Endothelial cell (in vitro differentiated cells): Measurements from ENCODE around the gene HOXA7. TPM values are rescaled to one million over a fixed set of nuclear protein-coding genes. Genes with fewer than 3 reads are reported as not detected.

Experiments
- DNase-seq: peaks from one replicate; pipeline ENCODE4 v3.0.0; 2021; ENCODE audit warnings: low spot score
- H3K27ac Mint-ChIP-seq: one replicate; pipeline ENCODE4 v1.8.0; 2021; ENCODE audit warnings: mixed read lengths, inconsistent platforms; ENCODE audit not compliant: unreplicated experiment
- H3K27me3 Mint-ChIP-seq: one replicate; pipeline ENCODE4 v1.8.0; 2021; ENCODE audit warnings: mild to moderate bottlenecking, moderate library complexity, mixed read lengths, inconsistent platforms; ENCODE audit not compliant: unreplicated experiment
- H3K36me3 Mint-ChIP-seq: one replicate; pipeline ENCODE4 v1.8.0; 2021; ENCODE audit warnings: mild to moderate bottlenecking, low read depth, mixed read lengths, inconsistent platforms; ENCODE audit not compliant: unreplicated experiment
- H3K4me1 Mint-ChIP-seq: one replicate; pipeline ENCODE4 v1.8.0; 2021; ENCODE audit warnings: mild to moderate bottlenecking, mixed read lengths, inconsistent platforms; ENCODE audit not compliant: unreplicated experiment
- H3K4me3 Mint-ChIP-seq: one replicate; pipeline ENCODE4 v1.8.0; 2021; ENCODE audit warnings: mild to moderate bottlenecking, mixed read lengths, inconsistent platforms; ENCODE audit not compliant: unreplicated experiment
- H3K9me3 Mint-ChIP-seq: one replicate; pipeline ENCODE4 v1.8.0; 2021; ENCODE audit warnings: mixed read lengths, inconsistent platforms; ENCODE audit not compliant: unreplicated experiment
- CTCF ChIP-seq: fragments of 200-600 bp; sonication (generic); IDR thresholded peaks from one replicate; pipeline ENCODE4 v1.5.0; 2021; ENCODE audit warnings: antibody characterized with exemption; ENCODE audit not compliant: unreplicated experiment
- total RNA-seq: library from RNA; stranded (reverse); fragmentation: NEBNext Ultra II Directional; extraction: Animal tissue kit (Norgen Biotek cat#: 25700); gene quantifications from one replicate; pipeline ENCODE4 v1.2.1, GENCODE V29; 2021; ENCODE audit not compliant: unreplicated experiment

HOXA7 gene
- total RNA-seq, 1 donor from 2014 or later: not detected

GRCh38 chr7:27177795-27178320 lies 21.4 kb upstream of the HOXA7 start:
- Mint-ChIP-seq H3K4me3 (no peak overlapping the region), H3K27ac (no peak overlapping the region), H3K36me3 (no peaks in the 10 kb centered on the region), H3K9me3 (no peaks in the 10 kb centered on the region), H3K27me3 (peaks cover 40% of the 10 kb centered on the region), H3K4me1 (peaks cover 18% of the 10 kb centered on the region)
- DNase-seq: no peak
- TF ChIP-seq CTCF: no peak

DNA sequence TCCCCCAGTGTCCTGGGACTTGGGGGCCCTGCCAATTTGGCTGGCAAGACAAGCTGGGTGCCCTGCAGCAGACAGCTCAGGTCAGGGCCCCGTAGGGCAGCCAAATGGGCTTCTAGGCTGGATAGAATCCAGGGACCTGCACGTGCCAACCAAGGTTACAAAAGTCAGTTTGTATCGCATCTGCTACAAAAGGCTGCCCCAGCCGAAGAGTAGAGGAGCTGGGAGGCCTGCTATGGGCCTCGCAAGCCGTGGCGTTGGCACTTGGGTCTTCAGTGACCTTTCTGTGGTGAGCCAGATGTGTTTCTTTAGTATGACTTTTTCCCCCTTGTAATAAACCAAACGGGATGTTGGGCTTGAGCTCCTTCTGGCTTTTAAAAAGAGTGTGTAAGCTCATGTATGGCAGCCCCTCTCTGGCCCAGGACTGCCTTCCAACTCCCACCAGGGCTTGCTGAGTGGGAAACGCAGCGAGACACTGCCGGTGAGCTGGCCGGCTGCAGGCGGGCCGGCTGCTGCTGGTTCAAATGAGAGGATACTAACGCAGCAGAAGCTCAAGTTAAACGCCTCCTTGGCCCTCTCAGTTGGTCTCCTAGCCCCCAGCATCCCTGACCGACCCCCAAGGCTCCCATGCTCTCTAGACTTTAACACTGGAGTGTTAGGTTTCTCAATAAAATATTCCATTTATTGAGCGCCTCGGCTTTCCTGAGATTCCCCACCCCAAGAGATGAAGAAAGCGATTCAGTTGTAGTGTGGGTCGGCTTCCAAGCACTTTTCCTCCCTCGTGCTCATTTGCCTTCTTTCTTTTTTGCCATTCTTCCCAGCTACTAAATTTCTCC lies 20.7 kb upstream of the HOXA7 start:
- no peaks in the 10 kb centered on the region for H3K9me3 Mint-ChIP-seq
- peaks cover 21% of the 10 kb centered on the region for H3K4me1 Mint-ChIP-seq
- no peak overlapping the region for H3K27ac Mint-ChIP-seq
- H3K4me3 Mint-ChIP-seq: no peak overlapping the region
- DNase-seq: no peak
- TF ChIP-seq CTCF: no peak
- peaks cover 39% of the 10 kb centered on the region for H3K27me3 Mint-ChIP-seq
- no peaks in the 10 kb centered on the region for H3K36me3 Mint-ChIP-seq

- Mint-ChIP-seq H3K36me3 (no peaks in the 10 kb centered on the region), H3K27ac (no peak overlapping the region), H3K27me3 (peaks cover 44% of the 10 kb centered on the region), H3K4me3 (no peak overlapping the region), H3K9me3 (no peaks in the 10 kb centered on the region), H3K4me1 (peaks cover 26% of the 10 kb centered on the region)
- no peak for TF ChIP-seq CTCF
- DNase-seq: no peak
Observed at GRCh38 chr7:27176524-27176845, 20.0 kb upstream of the HOXA7 start.

DNA sequence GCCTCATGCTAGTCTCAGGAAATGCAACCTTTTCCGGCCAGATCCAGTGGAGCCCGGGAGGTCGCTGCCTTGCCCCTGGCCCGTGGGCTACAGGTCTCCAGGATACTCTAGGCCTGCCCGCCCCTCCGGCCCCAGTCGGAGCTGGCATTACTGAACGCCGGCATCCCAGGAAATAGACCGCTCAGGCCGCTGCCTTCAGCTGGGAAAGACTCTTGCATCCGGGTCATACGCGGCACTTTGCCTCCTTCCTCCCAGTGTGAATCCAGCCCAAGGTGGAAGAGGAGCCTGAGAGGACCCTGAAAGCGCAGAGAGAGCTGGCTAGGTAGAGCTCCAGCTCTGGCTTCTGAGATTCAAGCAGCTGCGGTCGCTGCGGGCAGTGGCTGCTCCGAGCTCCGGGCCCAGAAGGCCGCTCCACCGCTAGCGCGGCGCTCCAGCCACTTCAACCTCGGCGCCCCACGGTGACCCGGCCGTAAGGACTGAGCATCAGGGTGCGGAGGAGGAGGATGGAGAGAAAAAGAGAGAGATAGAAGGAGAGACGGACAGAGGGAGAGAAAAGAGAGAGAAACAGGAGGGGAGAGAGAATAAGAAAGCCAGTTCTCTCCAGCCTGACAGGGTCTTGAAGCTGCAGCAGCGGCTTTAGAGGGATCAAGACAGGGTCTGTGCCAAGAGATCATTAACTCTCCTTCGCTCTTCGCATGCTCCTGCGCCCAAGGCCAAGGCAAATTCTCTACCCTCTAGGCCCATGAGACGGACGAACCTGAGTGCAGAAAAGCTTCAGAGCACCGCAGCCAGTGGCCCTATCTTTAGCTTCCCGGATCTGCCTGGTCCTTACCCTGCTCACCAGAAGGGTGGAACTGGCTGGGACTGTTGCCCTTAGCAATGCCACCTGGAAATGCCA lies 19.4 kb upstream of the HOXA7 start:
- Mint-ChIP-seq H3K27ac (no peak overlapping the region), H3K4me3 (no peak overlapping the region), H3K4me1 (peaks cover 32% of the 10 kb centered on the region), H3K36me3 (no peaks in the 10 kb centered on the region), H3K27me3 (peaks cover 46% of the 10 kb centered on the region), H3K9me3 (no peaks in the 10 kb centered on the region)
- TF ChIP-seq CTCF: no peak
- no peak for DNase-seq
